SIG-M5 (cell line): Measurements from ENCODE around the gene CCDC197.

Source experiments
- DNase-seq: peaks from one replicate; lab custom pipeline; 2025; lab: John Stamatoyannopoulos, UW

Gene CCDC197

DNA sequence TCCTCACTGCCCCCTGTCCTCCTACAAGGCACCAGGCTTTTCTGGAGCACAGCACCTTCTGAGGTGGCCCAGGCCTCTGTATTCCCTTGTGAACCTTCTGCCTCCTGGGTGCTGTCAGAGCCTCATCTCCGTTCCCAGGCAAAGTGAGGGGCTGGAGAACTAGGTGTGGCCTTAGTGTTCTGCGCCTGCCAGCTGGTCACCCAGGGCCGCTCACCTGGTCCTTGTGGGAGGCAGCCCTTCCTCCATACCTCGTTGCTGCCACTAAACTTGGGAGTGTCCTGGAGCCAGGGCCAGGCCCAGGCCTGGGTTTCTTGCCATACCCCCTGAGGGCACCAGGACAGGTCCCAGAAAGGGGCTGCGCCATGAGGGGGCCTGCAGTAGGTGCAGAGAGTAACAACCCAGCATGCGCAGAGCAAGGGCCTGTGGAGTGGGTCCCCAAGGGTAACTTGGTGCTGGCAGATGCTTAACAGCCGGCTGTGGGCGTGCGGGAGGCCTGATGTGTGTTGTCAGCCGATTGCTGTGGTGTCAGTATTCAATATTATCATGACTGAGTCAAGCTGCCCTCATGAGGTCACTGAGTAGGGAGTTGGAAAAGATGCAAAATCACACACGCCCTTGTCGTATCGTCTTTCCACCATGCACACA is 46.1 kb downstream of the CCDC197 start:
- no peak for DNase-seq

DNA sequence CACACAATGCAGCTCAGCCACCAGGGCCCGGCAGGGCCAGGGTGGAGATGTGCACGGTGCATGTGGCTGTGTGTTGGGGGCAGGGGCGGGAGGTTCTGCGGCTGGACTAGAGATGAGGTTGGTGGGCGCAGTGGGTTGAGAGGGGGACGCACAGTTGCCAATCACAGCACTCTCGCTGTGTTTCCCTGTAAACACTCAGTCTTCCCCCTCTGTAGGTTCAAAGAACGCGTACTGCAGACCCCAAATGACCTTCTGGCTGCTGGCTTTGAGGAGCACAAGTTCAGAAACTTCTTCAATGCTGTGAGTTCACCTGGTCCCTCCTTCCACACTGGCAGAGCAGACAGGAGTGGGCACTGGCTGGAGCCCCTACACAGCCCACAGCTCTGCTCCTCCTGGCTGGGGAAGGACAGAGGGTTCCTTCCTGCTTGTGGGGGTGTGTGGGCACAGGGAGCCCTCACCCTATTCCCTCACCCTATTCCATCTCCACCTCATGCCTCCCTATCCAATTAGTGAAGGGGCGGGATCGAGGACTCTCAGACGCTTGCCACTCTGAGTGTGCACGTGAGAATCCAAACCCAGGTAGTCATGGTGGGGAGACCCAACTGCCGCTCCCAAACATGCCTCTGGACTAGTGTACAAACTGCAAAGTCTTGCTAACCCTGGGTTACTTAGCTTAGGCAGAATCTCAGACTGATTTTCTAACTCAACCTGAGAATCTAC is 46.8 kb downstream of the CCDC197 start:
- no peak for DNase-seq

DNA sequence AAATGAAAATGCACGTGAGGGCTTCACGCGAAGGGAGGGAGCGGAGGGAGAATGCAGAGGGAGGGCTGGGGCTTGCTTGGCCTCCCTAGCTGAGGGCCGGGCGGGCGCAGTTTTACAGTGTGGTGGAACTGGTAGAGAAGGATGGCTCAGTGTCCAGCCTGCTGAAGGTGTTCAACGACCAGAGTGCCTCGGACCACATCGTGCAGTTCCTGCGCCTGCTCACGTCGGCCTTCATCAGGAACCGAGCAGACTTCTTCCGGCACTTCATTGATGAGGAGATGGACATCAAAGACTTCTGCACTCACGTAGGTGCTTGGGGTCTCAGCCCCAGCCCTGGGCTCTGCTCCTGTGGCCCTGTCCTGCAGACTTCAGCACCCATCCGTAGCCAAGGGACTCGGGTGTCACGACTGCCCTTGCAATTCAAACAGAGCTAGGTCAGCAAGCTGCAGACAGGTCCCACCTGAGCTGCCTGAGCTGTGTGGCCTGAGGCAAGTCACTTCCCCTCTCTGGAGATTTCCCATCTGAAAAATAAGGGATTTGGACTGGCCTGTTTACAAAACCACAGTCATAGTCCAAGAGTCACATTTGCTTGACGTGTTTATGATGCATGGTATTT is 47.5 kb downstream of the CCDC197 start:
- no peak for DNase-seq

DNA sequence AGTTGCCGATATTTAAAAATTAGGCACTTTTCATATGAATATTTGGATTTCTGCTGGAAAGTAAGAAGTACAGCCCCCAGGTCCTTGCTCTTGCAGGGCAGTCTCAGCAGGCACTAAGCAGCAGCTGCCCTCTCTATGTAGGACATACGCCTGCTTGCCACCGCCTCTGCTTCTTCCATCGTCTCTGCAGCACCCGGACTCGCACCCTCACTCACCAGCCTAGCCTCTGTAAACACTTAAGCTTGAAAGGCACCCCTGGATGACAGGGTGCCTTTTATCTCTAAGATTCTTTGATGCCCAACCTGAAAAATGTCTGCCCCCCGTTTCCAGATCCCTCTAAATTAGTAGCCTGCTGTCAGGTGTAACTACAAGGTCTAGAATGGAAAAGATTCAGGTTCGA is 48.0 kb downstream of the CCDC197 start:
- DNase-seq = no peak

GRCh38 chr14:94045563-94046345 is 48.7 kb downstream of the CCDC197 start:
- DNase-seq = no peak

GRCh38 chr14:94046696-94047250 is 49.7 kb downstream of the CCDC197 start:
- DNase-seq = no peak

- DNase-seq = no peak
Measured at GRCh38 chr14:94047581-94047980, 50.5 kb downstream of the CCDC197 start.

DNA sequence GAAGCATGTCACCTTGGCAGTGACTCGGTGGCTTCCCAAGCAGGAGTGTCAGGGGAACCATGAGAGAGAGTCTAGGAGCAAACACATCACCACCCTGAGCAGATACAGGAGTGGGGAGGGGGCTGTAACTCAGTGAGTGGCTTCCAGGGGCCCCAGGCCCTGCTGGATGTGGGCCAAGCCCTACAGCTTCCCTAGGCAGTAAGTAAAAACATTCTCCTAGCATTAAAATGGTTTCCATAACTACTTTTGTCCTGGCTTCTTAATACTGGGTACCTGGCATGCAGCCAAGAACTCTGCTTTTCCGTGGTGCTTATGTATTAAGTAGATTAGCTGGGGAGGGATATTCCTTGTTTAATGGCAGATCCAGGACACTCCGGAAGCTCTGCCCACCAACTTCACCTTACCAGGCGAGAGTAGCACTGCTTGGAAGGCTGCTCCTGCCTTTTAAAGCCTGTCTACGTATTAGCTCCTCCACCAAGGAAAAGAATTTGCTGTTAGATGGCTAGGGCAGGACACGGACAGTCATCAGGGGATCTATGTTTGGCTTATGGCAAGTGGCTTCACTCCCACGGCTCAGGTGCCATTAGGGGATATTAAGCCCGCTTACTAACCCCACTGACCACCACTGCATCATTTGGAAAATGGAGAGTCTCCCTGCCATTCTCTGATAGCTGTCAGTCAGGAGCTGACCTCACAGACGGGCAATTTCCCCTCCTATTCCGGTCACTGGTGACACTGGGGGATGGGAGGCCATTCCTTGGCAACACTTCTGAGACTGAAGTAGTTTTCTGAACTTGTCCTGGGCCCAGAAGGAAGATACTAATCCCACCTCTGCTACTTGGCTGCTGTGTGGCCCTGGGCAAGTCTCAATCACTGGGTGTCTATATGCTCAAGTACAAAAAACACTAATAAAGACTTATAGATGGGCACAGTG is 51.9 kb downstream of the CCDC197 start:
- no peak for DNase-seq

DNA sequence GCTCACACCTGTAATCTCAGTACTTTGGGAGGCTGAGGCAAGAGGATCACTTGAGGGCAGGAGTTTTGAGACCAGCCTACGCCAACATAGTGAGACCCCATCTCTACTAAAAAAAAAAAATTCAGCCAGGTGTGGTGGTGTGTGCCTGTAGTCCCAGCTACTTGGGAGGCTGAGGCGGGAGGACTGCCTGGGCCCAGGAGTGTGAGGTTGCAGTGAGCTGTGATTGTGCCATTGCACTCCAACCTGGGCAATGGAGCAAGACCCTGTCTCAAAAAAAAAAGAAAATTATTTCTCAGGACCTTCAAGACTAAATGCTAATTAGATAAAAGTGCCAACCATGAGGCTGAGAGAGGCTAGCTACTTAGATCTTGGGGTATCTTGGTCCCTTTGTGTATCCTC is 52.5 kb downstream of the CCDC197 start:
- DNase-seq = no peak

DNA sequence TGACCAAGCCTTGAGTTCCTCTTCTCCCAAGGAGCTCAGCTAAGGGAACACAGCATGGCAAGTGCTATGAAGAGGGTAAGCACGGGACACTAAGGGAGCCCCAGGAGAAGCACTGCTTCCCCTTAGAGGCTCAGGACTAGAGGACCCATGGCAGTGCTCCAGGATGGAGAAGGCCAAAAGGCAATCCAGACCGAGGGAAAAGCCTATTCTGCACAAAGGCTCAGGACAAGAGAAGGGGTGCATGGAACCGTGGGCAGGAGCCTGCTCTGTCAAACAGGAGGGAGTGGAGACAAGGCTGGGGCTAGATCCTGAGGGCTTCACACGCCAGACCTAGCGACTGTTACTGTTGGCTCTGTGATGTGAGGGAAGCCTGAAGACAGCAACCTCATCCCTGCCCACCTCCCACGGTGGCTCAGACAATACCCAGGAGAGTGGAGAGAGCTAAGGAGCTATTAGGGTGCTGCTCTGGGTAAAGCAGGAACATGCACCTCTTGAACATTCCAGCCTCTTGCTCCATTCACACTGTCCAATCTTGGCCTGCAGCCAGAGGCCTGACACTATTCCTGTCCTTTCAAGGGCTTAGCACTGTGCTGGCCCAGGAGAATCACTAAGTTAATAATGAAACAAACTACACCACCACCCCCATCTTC is 53.3 kb downstream of the CCDC197 start:
- DNase-seq = no peak

DNA sequence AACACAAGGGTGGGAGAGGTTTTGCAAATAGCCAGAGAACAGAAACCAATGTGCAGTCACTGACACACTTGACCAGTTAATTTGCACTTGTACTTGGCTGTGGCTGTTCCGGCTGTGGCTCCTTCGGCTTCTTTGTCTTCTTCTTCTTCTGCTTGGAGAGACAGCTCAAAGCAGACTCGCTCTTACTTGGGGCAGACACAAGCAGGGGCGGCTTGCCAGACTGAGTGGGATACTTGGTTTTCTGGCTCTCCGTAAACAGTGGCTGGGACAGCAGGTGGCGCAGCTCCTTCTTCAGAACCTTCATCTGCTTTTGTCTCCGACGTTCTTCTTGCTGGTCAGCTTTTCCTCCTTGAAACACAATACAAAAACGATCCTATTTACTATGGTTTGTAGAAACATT is 54.0 kb downstream of the CCDC197 start:
- no peak for DNase-seq

GRCh38 chr14:94051779-94052178 is 54.7 kb downstream of the CCDC197 start:
- DNase-seq = no peak

GRCh38 chr14:94052199-94052598 is 55.1 kb downstream of the CCDC197 start:
- DNase-seq = no peak

GRCh38 chr14:94052662-94053061 is 55.6 kb downstream of the CCDC197 start:
- no peak for DNase-seq

- no peak for DNase-seq
Measured at GRCh38 chr14:94054401-94054800, 57.3 kb downstream of the CCDC197 start.

DNA sequence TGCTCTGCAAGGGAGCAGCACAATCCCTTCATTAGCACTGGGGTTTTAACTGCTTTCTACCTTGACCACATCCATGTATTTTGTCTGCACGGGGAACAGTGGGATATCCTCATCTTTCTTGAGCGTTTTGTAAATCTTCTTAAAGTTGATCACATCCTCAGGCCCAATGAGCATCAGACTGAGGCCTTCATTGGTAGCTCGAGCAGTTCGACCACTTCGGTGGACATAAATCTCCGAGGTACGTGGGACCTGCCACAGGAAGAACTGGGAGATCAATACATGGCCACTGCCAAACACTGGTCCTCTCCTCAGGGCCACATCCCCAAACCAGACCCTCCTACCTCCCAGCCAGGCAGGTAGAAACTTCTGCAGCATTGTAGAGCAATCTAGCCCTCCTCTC is 57.8 kb downstream of the CCDC197 start:
- no peak for DNase-seq

GRCh38 chr14:94056579-94057308 is 59.6 kb downstream of the CCDC197 start:
- DNase-seq = no peak

GRCh38 chr14:94058128-94058673 is 61.1 kb downstream of the CCDC197 start:
- no peak for DNase-seq
